K562 (cell line): ENCODE results near the gene SLC35E1. TPM values are rescaled to one million over a fixed set of nuclear protein-coding genes. Genes with fewer than 3 reads are reported as not detected.

ENCODE experiments used
- CEBPG ChIP-seq, 3 experiments: fragments of 200-800 bp in 1 of 3; sonication (Bioruptor generic) in 1 of 3; sonication (generic) in 1 of 3; formaldehyde crosslinking in 1 of 3; IDR thresholded peaks in 2 of 3; conservative IDR thresholded peaks in 1 of 3; 2 replicates each; pipeline versions ENCODE4 v1.6.1 to v1.8.0; 2016 to 2022; ENCODE audit warnings: missing compliant biosample characterization in 2 of 3, missing genetic modification characterization in 2 of 3, mild to moderate bottlenecking in 1 of 3, missing genetic modification reagents in 1 of 3
- FOXK2 ChIP-seq, 2 experiments: fragments of 450-650 bp; IDR thresholded peaks in 1 of 2; conservative IDR thresholded peaks in 1 of 2; 2 replicates each; pipeline ENCODE4 v1.6.1; 2016; ENCODE audit warnings: low read depth in 2 of 2, mild to moderate bottlenecking in 1 of 2
- GABPB1 ChIP-seq: sonication (generic); formaldehyde crosslinking; IDR thresholded peaks from 2 replicates; pipeline ENCODE4 v1.8.0; 2022; ENCODE audit warnings: mild to moderate bottlenecking, missing genetic modification reagents
- HDAC1 ChIP-seq, 2 experiments: fragments of 450-650 bp; IDR thresholded peaks; 2 replicates each; pipeline ENCODE4 v1.6.1; 2016 to 2017; ENCODE audit warnings: inconsistent platforms in 1 of 2, mild to moderate bottlenecking in 1 of 2, moderate library complexity in 1 of 2
- MAFG ChIP-seq: fragments of 450-650 bp; conservative IDR thresholded peaks from 2 replicates; pipeline ENCODE4 v1.6.1; 2016; ENCODE audit warnings: missing genetic modification characterization, missing compliant biosample characterization
- NFE2 ChIP-seq: IDR thresholded peaks from 2 replicates; pipeline ENCODE4 v1.6.1; 2014; ENCODE audit warnings: antibody characterized with exemption, low read depth
- NR2C2 ChIP-seq, 2 experiments: fragments of 200-800 bp in 1 of 2; sonication (Bioruptor generic) in 1 of 2; sonication (generic) in 1 of 2; formaldehyde crosslinking in 1 of 2; IDR thresholded peaks; 2 replicates each; pipeline versions ENCODE4 v1.6.1 to v1.8.0; 2016 to 2022; ENCODE audit warnings: mild to moderate bottlenecking in 1 of 2, missing compliant biosample characterization in 1 of 2, missing genetic modification characterization in 1 of 2, missing genetic modification reagents in 1 of 2
- PHB ChIP-seq: fragments of 250-450 bp; sonication (Bioruptor Pico); IDR thresholded peaks from 2 replicates; pipeline ENCODE4 v1.5.0; 2021
- PRMT5 ChIP-seq: sonication (generic); formaldehyde crosslinking; IDR thresholded peaks from 2 replicates; pipeline ENCODE4 v1.5.0; 2020; ENCODE audit warnings: missing genetic modification reagents
- SP2 ChIP-seq: IDR thresholded peaks from 2 replicates; pipeline ENCODE4 v1.6.1; 2011; ENCODE audit warnings: mild to moderate bottlenecking, low read depth, low read length, moderate library complexity; ENCODE audit not compliant: poor library complexity, severe bottlenecking; ENCODE audit errors: extremely low read depth
- TOE1 ChIP-seq, 2 experiments: fragments of 450-650 bp in 1 of 2; sonication (generic) in 1 of 2; formaldehyde crosslinking in 1 of 2; IDR thresholded peaks; 2 replicates each; pipeline versions ENCODE4 v1.7.1 to v1.8.0; 2016 to 2022; ENCODE audit warnings: borderline replicate concordance in 2 of 2, mild to moderate bottlenecking in 2 of 2, antibody characterized with exemption in 1 of 2, inconsistent platforms in 1 of 2, low read depth in 1 of 2, missing genetic modification reagents in 1 of 2, moderate library complexity in 1 of 2
- TSC22D4 ChIP-seq: fragments of 450-650 bp; IDR thresholded peaks from 2 replicates; pipeline ENCODE4 v1.6.1; 2016; ENCODE audit warnings: missing genetic modification characterization, missing biosample characterization, control low read depth
- UBTF ChIP-seq, 2 experiments: IDR thresholded peaks; 2 replicates each; pipeline ENCODE4 v1.6.1; 2012; ENCODE audit warnings: improper control_type of control experiment in 2 of 2, low read depth in 2 of 2, low read length in 2 of 2, borderline replicate concordance in 1 of 2
- XRCC4 ChIP-seq: IDR thresholded peaks from one replicate; pipeline ENCODE4 v1.6.1; 2011; ENCODE audit not compliant: insufficient read depth, insufficient read length; ENCODE audit errors: extremely low read depth
- ZBTB17 ChIP-seq: fragments of 450-650 bp; formaldehyde crosslinking; IDR thresholded peaks from 2 replicates; pipeline ENCODE4 v1.4.0; 2020; ENCODE audit warnings: mild to moderate bottlenecking
- ZKSCAN8 ChIP-seq: fragments of 200-800 bp; sonication (Bioruptor generic); IDR thresholded peaks from 2 replicates; pipeline ENCODE4 v1.6.1; 2016; ENCODE audit warnings: missing genetic modification characterization, missing compliant biosample characterization
- ZNF134 ChIP-seq: fragments of 250-450 bp; sonication (Bioruptor Pico); conservative IDR thresholded peaks from 2 replicates; pipeline ENCODE4 v1.4.0; 2020
- ZNF23 ChIP-seq: fragments of 250-450 bp; sonication (Bioruptor Pico); IDR thresholded peaks from 2 replicates; pipeline ENCODE4 v1.4.0; 2020; ENCODE audit warnings: mild to moderate bottlenecking
- ZNF551 ChIP-seq: fragments of 250-450 bp; sonication (Bioruptor Pico); IDR thresholded peaks from 2 replicates; pipeline ENCODE4 v1.5.0; 2021; ENCODE audit warnings: mild to moderate bottlenecking, moderate library complexity
- ZNF592 ChIP-seq: fragments of 450-650 bp; IDR thresholded peaks from 2 replicates; pipeline ENCODE4 v1.6.1; 2017; ENCODE audit warnings: antibody characterized with exemption, mild to moderate bottlenecking
- polyA plus RNA-seq, 8 experiments: library from polyadenylated mRNA; depleted of rRNA in 4 of 8; stranded (reverse) in 5 of 8; unstranded in 3 of 8; fragments of >200 nt; fragmentation: Nextera tagmentation in 2 of 8; fragmentation: Illumina TruSeq in 1 of 8; extraction: Ambion mirVana in 2 of 8; extraction: Trizol in 1 of 8; gene quantifications; 2 replicates each; pipeline versions ENCODE4 v1.2.1 to v1.2.3, GENCODE V29; 2011 to 2014; ENCODE audit warnings: inconsistent platforms in 1 of 8, missing spikeins in 1 of 8
- total RNA-seq, 7 experiments: library from RNA; depleted of rRNA in 6 of 7; stranded (reverse); fragments of >200 nt in 6 of 7; fragmentation: Illumina TruSeq in 2 of 7; extraction: Trizol in 2 of 7; gene quantifications; 2 replicates each; pipeline versions ENCODE4 v1.2.1 to v1.2.3, GENCODE V29; 2011 to 2021; ENCODE audit warnings: low replicate concordance in 1 of 7

The SLC35E1 gene
- total and polyA plus RNA-seq, 9 of the 15 experiments (the other 6 are each of a cell fraction or from before 2014, with no cell fraction given), result 15.0 to 40.1 (median 25.7) TPM

GRCh38 chr19:16572332-16573211, at the start of gene SLC35E1 (continued):
- TF ChIP-seq UBTF (IDR thresholded peaks at IDR 0.05; ENCODE audit: borderline replicate concordance in 1 of 2, low read depth in 2 of 2, low read length in 2 of 2) (peak in 1 of 2 experiments; percentile 89; a peak in 2 of 4 replicates), GABPB1 (CRISPR knock-in tag) (peak; percentile 97), ZNF134 (CRISPR knock-in tag) (no peak), TSC22D4 (no peak), ZNF592 (no peak), PHB (CRISPR knock-in tag) (no peak), ZKSCAN8 (CRISPR knock-in tag) (no peak), CEBPG (CRISPR knock-in tag; IDR thresholded peaks at IDR 0.05) (no peak), CEBPG (tag; conservative IDR thresholded peaks at IDR 0.05 in 1 of 2, IDR thresholded peaks at IDR 0.05 in 1 of 2) (no peak), SP2 (no peak), ZNF23 (CRISPR knock-in tag) (no peak), NFE2 (no peak), TOE1 (IDR thresholded peaks at IDR 0.05; ENCODE audit: borderline replicate concordance) (0 out of 2 replicates have a peak, but pooled peaks have one; percentile 61), TOE1 (CRISPR knock-in tag; IDR thresholded peaks at IDR 0.05; ENCODE audit: borderline replicate concordance, low read depth) (no peak), ZBTB17 (CRISPR knock-in tag) (no peak), NR2C2 (CRISPR knock-in tag; IDR thresholded peaks at IDR 0.05) (no peak; the same call in 1 of the 2 replicates), NR2C2 (tag; IDR thresholded peaks at IDR 0.05) (peak; percentile 94), ZNF551 (CRISPR knock-in tag) (no peak), HDAC1 (IDR thresholded peaks at IDR 0.05) (peak in 1 of 2 experiments; percentile 91; a peak in 2 of 4 replicates), MAFG (no peak), XRCC4 (no peak), PRMT5 (no peak), FOXK2 (conservative IDR thresholded peaks at IDR 0.05 in 1 of 2, IDR thresholded peaks at IDR 0.05 in 1 of 2; ENCODE audit: low read depth in 2 of 2) (peak; percentile 68 to 83)
